HFFc6 (cell line): ENCODE data around the gene SHC3. TPM values are rescaled to one million over a fixed set of nuclear protein-coding genes. Genes with fewer than 3 reads are reported as not detected.

Experiments used
- DNase-seq: peaks from one replicate; pipeline ENCODE4 v3.0.0-alpha.2; 2018
- H3K27ac Mint-ChIP-seq: 2 replicates; pipeline ENCODE4 v1.8.0; 2020; ENCODE audit warnings: mild to moderate bottlenecking, mixed read lengths
- H3K27me3 Mint-ChIP-seq: 2 replicates; pipeline ENCODE4 v1.8.0; 2021; ENCODE audit warnings: mild to moderate bottlenecking, moderate library complexity, mixed read lengths; ENCODE audit not compliant: insufficient read depth
- H3K36me3 Mint-ChIP-seq: 2 replicates; pipeline ENCODE4 v1.8.0; 2021; ENCODE audit warnings: low read depth, mixed read lengths
- H3K4me1 Mint-ChIP-seq: 2 replicates; pipeline ENCODE4 v1.8.0; 2020; ENCODE audit warnings: low read depth, mixed read lengths
- H3K4me3 Mint-ChIP-seq: 2 replicates; pipeline ENCODE4 v1.8.0; 2020; ENCODE audit warnings: mild to moderate bottlenecking, moderate library complexity, mixed read lengths
- H3K9me3 Mint-ChIP-seq: 2 replicates; pipeline ENCODE4 v1.8.0; 2020; ENCODE audit warnings: mild to moderate bottlenecking, mixed read lengths
- CTCF ChIP-seq: fragments of 200-600 bp; sonication (generic); IDR thresholded peaks from 2 replicates; pipeline ENCODE4 v1.5.0; 2021; ENCODE audit warnings: antibody characterized with exemption, mild to moderate bottlenecking
- total RNA-seq, 6 experiments: library from RNA; stranded (reverse); fragmentation: NEBNext Ultra II Directional; extraction: Animal tissue kit (Norgen Biotek cat#: 25700); gene quantifications; 2 replicates in 1 of 6; 3 replicates in 5 of 6; pipeline ENCODE4 v1.2.3, GENCODE V29; 2021

SHC3 gene
- total RNA-seq, 6 experiments from 2014 or later: 0.28 to 1.9 (median 0.42) TPM

GRCh38 chr9:88997646-88998045 lies 181.0 kb downstream of the SHC3 start:
- H3K27me3 Mint-ChIP-seq: no peaks in the 10 kb centered on the region; the same call in 1 of the 2 replicates

DNA sequence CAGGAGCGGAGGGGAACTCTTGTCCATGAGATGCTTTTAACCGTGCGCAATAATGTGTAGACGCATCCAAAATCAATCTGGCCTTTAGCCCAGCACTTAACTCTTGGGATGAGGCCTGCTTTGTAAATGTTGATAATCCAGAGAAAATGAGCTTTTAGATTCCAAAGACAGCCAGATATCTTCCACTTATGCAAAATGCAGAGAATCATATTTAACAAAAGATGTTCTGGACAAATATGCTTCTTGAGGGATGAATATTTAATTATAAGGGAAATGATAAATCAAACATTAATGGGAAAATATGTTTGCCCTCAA lies 181.7 kb downstream of the SHC3 start:
- Mint-ChIP-seq H3K4me1 (peaks cover 70% of the 10 kb centered on the region), H3K27ac (no peak overlapping the region), H3K9me3 (no peaks in the 10 kb centered on the region), H3K27me3 (no peaks in the 10 kb centered on the region), H3K36me3 (peaks cover 3% of the 10 kb centered on the region), H3K4me3 (no peak overlapping the region)
- no peak for DNase-seq
- TF ChIP-seq CTCF: no peak

More at GRCh38 chr9:88997646-88998045, 181.0 kb downstream of the SHC3 start:
- no peak overlapping the region for H3K27ac Mint-ChIP-seq
- H3K36me3 Mint-ChIP-seq: peaks cover 10% of the 10 kb centered on the region
- no peak overlapping the region for H3K4me3 Mint-ChIP-seq
- no peak for TF ChIP-seq CTCF
- H3K4me1 Mint-ChIP-seq: peaks cover 65% of the 10 kb centered on the region
- no peaks in the 10 kb centered on the region for H3K9me3 Mint-ChIP-seq
- no peak for DNase-seq

- Mint-ChIP-seq H3K9me3 (no peaks in the 10 kb centered on the region), H3K27me3 (no peaks in the 10 kb centered on the region), H3K27ac (no peak overlapping the region), H3K4me1 (peaks cover 68% of the 10 kb centered on the region), H3K36me3 (no peaks in the 10 kb centered on the region), H3K4me3 (no peak overlapping the region)
- no peak for TF ChIP-seq CTCF
- DNase-seq: no peak
These were observed 182.3 kb downstream of the SHC3 start for GRCh38 chr9:88996046-88996920.

GRCh38 chr9:88995627-88996026 lies 183.0 kb downstream of the SHC3 start:
- Mint-ChIP-seq H3K27me3 (no peaks in the 10 kb centered on the region), H3K27ac (no peak overlapping the region; the same call in 1 of the 2 replicates), H3K36me3 (no peaks in the 10 kb centered on the region), H3K4me3 (no peak overlapping the region; the same call in 1 of the 2 replicates), H3K4me1 (peaks cover 61% of the 10 kb centered on the region), H3K9me3 (no peaks in the 10 kb centered on the region)
- TF ChIP-seq CTCF: no peak
- no peak for DNase-seq

DNA sequence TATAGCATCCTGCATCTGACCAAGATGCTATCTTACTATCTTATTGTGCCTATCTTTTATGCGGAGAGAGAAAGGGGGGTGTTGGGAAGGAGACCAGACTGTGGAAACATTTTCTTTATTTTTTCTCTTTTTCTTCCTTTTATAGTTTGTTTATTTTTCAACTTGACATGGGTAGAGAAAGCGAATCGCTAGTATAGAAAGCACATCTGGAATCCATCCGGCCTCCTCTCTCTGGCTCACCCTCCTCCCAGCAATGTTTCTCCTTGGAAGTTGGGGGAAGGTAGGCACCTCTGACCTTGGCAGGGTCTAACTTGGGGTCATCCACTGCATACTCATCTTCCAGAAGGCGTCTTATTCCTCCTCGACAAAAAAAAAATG lies 183.4 kb downstream of the SHC3 start:
- Mint-ChIP-seq H3K36me3 (no peaks in the 10 kb centered on the region), H3K27me3 (no peaks in the 10 kb centered on the region; the same call in 1 of the 2 replicates), H3K9me3 (no peaks in the 10 kb centered on the region), H3K4me3 (peak overlapping the region; percentile 49), H3K4me1 (peaks cover 57% of the 10 kb centered on the region), H3K27ac (no peak overlapping the region; the same call in 1 of the 2 replicates)
- no peak for DNase-seq
- TF ChIP-seq CTCF: no peak
